Natural killer cell (primary cell): ENCODE results near the gene SRCAP. TPM values are rescaled to one million over a fixed set of nuclear protein-coding genes. Genes with fewer than 3 reads are reported as not detected.

Source experiments
- ATAC-seq, 3 donors: fragments of 150-1000 bp in 2 of 3; fragments of 200-7000 bp in 1 of 3; cut with Tn5 transposase; 1 replicate in 1 of 3; 2 replicates in 2 of 3; pipeline ENCODE4 v1.10.0; 2021; ENCODE audit warnings: mild to moderate bottlenecking in 2 of 3, moderate library complexity in 2 of 3
- DNase-seq, 2 donors: peaks; one replicate each; pipeline versions ENCODE4 v3.0.0 to v3.0.0-alpha.2; 2013 to 2021; ENCODE audit warnings: mixed read lengths in 1 of 2
- H3K27ac ChIP-seq: one replicate; pipeline ENCODE4 v1.5.1; 2013; ENCODE audit warnings: mild to moderate bottlenecking, low read length
- H3K27me3 ChIP-seq: one replicate; pipeline ENCODE4 v1.6.1; 2013; ENCODE audit warnings: low read length; ENCODE audit not compliant: control insufficient read depth, insufficient read depth
- H3K36me3 ChIP-seq: one replicate; pipeline ENCODE4 v1.6.1; 2013; ENCODE audit warnings: low read length; ENCODE audit not compliant: control insufficient read depth, insufficient read depth
- H3K4me1 ChIP-seq: one replicate; pipeline ENCODE4 v1.6.1; 2013; ENCODE audit warnings: low read length; ENCODE audit not compliant: control insufficient read depth, insufficient read depth
- H3K4me3 ChIP-seq: one replicate; pipeline ENCODE4 v1.5.1; 2013; ENCODE audit warnings: low read length
- H3K9me3 ChIP-seq: one replicate; pipeline ENCODE4 v1.6.1; 2013; ENCODE audit warnings: low read length; ENCODE audit not compliant: control insufficient read depth, insufficient read depth
- H3K27ac Mint-ChIP-seq, 2 donors: one replicate each; pipeline ENCODE4 v1.8.0; 2022; ENCODE audit warnings: mild to moderate bottlenecking in 2 of 2, mixed read lengths in 2 of 2, moderate library complexity in 1 of 2
- H3K27me3 Mint-ChIP-seq, 2 donors: one replicate each; pipeline ENCODE4 v1.8.0; 2022; ENCODE audit warnings: low read depth in 2 of 2, mixed read lengths in 2 of 2
- H3K36me3 Mint-ChIP-seq: one replicate; pipeline ENCODE4 v1.8.0; 2022; ENCODE audit warnings: mixed read lengths
- H3K4me1 Mint-ChIP-seq, 2 donors: one replicate each; pipeline ENCODE4 v1.8.0; 2022; ENCODE audit warnings: mixed read lengths in 2 of 2
- H3K4me3 Mint-ChIP-seq: one replicate; pipeline ENCODE4 v1.8.0; 2022; ENCODE audit warnings: mild to moderate bottlenecking, moderate library complexity, mixed read lengths
- H3K9me3 Mint-ChIP-seq, 2 donors: one replicate each; pipeline ENCODE4 v1.8.0; 2022; ENCODE audit warnings: mixed read lengths in 2 of 2
- WGBS: methylation state at CpG from one replicate; pipeline ENCODE4 v1.1.7; 2013; ENCODE audit warnings: missing lambda C conversion rate; ENCODE audit not compliant: insufficient coverage; 5-methylcytosine and 5-hydroxymethylcytosine counted together
- intact Hi-C: fragments of 100-400 bp; cut with micrococcal nuclease; formaldehyde crosslinking; loops from one replicate; pipeline ENCODE4 v1.14.2; 2022
- total RNA-seq, 4 donors: library from RNA; stranded (reverse); fragments of 120-200 nt in 1 of 4; gene quantifications; one replicate each; pipeline versions ENCODE4 v1.2.3 to v1.2.4, GENCODE V29; 2013 to 2022
- TF ChIP-seq, protein P1 (sequence below): fragments of 200-600 bp; IDR thresholded peaks from one replicate; pipeline ENCODE4 v1.8.0; 2022; ENCODE audit warnings: antibody characterized with exemption

SRCAP gene
- total RNA-seq, 3 donors from 2014 or later (not counting 1 experiment from before 2014, with no cell fraction given) = 78.8 to 99.0 (median 89.3) TPM

DNA sequence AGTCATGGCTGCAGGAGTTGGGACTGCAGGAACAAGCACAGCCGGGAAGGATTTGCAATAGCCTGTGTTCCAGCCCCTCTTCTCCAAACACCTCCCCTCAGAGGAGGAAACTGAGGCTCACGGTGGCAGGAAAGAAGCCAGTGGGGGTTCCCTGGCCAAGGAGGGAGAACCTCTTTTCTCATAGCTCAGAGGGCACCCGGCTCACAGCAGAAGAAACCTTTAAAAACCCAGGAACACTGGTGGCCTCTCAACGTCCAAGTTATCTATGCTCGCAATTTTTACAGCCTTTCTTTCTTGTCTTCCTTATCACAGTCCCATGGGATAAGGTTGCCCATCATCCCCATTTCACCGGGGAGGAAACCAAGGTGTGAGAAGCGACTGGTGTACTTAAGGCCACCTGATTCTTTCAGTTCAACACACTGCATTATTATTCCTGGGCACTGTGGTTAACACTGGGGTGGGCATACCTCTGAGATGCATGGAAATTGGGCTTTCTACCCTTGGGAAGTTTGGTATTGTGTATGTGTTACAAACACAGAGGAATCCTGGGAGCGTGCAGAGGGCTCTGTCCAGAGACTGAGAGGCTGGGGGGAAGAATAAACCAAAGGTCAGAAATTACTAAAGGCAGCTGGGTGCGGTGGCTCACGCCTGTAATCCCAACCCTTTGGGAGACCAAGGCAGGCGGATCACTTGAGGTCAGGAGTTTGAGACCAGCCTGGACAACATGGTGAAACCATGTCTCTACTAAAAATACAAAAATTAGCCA, 88.8 kb downstream of the SRCAP start:
- Mint-ChIP-seq H3K27ac (no peak overlapping the region), H3K36me3 (no peaks in the 10 kb centered on the region), H3K4me3 (peak overlapping the region; percentile 88), H3K4me1 (peaks cover 5 to 18% of the 10 kb centered on the region in 2 donors), H3K27me3 (peaks cover 8 to 13% of the 10 kb centered on the region in 2 donors), H3K9me3 (no peaks in the 10 kb centered on the region)
- Histone ChIP-seq H3K4me3 (peak overlapping the region; percentile 67), H3K36me3 (no peaks in the 10 kb centered on the region), H3K27me3 (peaks cover 11% of the 10 kb centered on the region), H3K9me3 (no peaks in the 10 kb centered on the region), H3K27ac (no peak overlapping the region), H3K4me1 (peaks cover 22% of the 10 kb centered on the region)
- WGBS = 63% methylated on average over 11 of the region's 11 CpGs
- DNase-seq = no peak
- TF ChIP-seq, protein P1, sequence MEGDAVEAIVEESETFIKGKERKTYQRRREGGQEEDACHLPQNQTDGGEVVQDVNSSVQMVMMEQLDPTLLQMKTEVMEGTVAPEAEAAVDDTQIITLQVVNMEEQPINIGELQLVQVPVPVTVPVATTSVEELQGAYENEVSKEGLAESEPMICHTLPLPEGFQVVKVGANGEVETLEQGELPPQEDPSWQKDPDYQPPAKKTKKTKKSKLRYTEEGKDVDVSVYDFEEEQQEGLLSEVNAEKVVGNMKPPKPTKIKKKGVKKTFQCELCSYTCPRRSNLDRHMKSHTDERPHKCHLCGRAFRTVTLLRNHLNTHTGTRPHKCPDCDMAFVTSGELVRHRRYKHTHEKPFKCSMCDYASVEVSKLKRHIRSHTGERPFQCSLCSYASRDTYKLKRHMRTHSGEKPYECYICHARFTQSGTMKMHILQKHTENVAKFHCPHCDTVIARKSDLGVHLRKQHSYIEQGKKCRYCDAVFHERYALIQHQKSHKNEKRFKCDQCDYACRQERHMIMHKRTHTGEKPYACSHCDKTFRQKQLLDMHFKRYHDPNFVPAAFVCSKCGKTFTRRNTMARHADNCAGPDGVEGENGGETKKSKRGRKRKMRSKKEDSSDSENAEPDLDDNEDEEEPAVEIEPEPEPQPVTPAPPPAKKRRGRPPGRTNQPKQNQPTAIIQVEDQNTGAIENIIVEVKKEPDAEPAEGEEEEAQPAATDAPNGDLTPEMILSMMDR = no peak
- intact Hi-C loops = no loop called here
- ATAC-seq = no peak

Other genes starting within 250 kb of the SRCAP start
- 1,000 to 10,000 TPM; 1,131 to 1,260 (median 1,176) TPM for gene ITGAL, start 226.4 kb upstream of the SRCAP start, total RNA-seq
- gene ZNF768, start 172.6 kb upstream of the SRCAP start, total RNA-seq = 1 to 10 TPM; 3.3 to 7.2 (median 5.6) TPM
- 1 to 10 TPM; 5.0 to 8.6 (median 6.3) TPM for gene ZNF747, start 164.3 kb upstream of the SRCAP start, total RNA-seq
- 10 to 100 TPM in 2 of 3 donors, 1 to 10 TPM in 1; 9.6 to 13.0 (median 11.7) TPM for gene ZNF764, start 140.8 kb upstream of the SRCAP start, total RNA-seq
- 10 to 100 TPM; 10.1 to 16.9 (median 16.5) TPM for gene ZNF688, start 127.5 kb upstream of the SRCAP start, total RNA-seq
- gene ZNF785, start 113.5 kb upstream of the SRCAP start, total RNA-seq = 10 to 100 TPM in 2 of 3 donors, 1 to 10 TPM in 1; 7.5 to 15.2 (median 10.4) TPM
- gene ZNF689, start 88.8 kb upstream of the SRCAP start, total RNA-seq = 1 to 10 TPM; 8.8 to 9.3 (median 9.1) TPM
- gene PRR14, start 48.2 kb upstream of the SRCAP start, total RNA-seq = 100 to 1,000 TPM in 2 of 3 donors, 10 to 100 TPM in 1; 81.0 to 110 (median 101) TPM
- 100 to 1,000 TPM; 158 to 182 (median 172) TPM for gene FBRS, start 40.7 kb upstream of the SRCAP start, total RNA-seq
- gene PHKG2, start 49.3 kb downstream of the SRCAP start, total RNA-seq = 10 to 100 TPM; 50.5 to 86.1 (median 64.8) TPM
- gene CFAP119, start 62.9 kb downstream of the SRCAP start, total RNA-seq = 1 to 10 TPM; 3.4 to 5.1 (median 4.9) TPM
- 100 to 1,000 TPM; 153 to 167 (median 161) TPM for gene RNF40, start 63.2 kb downstream of the SRCAP start, total RNA-seq
- gene ZNF629, start 88.0 kb downstream of the SRCAP start, total RNA-seq = 1 to 10 TPM in 2 of 3 donors, under 1 TPM in 1; 0.96 to 1.9 (median 1.8) TPM
- gene BCL7C, start 194.9 kb downstream of the SRCAP start, total RNA-seq = 10 to 100 TPM; 25.1 to 28.5 (median 27.4) TPM
- under 1 TPM; 0.45 to 0.60 (median 0.47) TPM for gene CTF1, start 197.4 kb downstream of the SRCAP start, total RNA-seq
- 10 to 100 TPM; 10.1 to 13.3 (median 12.4) TPM for gene FBXL19, start 224.4 kb downstream of the SRCAP start, total RNA-seq
- gene ORAI3, start 249.9 kb downstream of the SRCAP start, total RNA-seq = 10 to 100 TPM; 10.8 to 19.8 (median 12.8) TPM